PC-3 (cell line): ENCODE results near the gene PCNX2. TPM values are rescaled to one million over a fixed set of nuclear protein-coding genes. Genes with fewer than 3 reads are reported as not detected.

ENCODE experiments used
- ATAC-seq: fragments of 200-7000 bp; cut with Tn5 transposase; 2 replicates; pipeline ENCODE4 v1.9.1; 2020; ENCODE audit warnings: mild to moderate bottlenecking, moderate library complexity
- BruUV-seq: library from RNA; stranded (reverse); fragments of 400-500 nt; replicated peaks from 2 replicates; lab custom pipeline; 2021; lab: Mats Ljungman, UMichigan
- CTCF ChIA-PET: fragments of 300-600 bp; sonication (Branson Sonifier 250); formaldehyde crosslinking; loops from one replicate; lab custom pipeline; 2022; ENCODE audit warnings: antibody characterized with exemption; lab: Charles Lee
- POLR2A ChIA-PET: fragments of 300-600 bp; sonication (Branson Sonifier 250); formaldehyde crosslinking; loops from one replicate; lab custom pipeline; 2022; ENCODE audit warnings: antibody characterized with exemption; ENCODE audit not compliant: unreplicated experiment; lab: Charles Lee
- DNase-seq: peaks from one replicate; pipeline ENCODE4 v3.0.0-alpha.2; 2015
- H2AFZ ChIP-seq: fragments of 300-600 bp; sonication (generic); 2 replicates; pipeline ENCODE4 v1.6.0; 2016; ENCODE audit warnings: antibody characterized with exemption, low read length
- H3F3A ChIP-seq: fragments of 300-600 bp; sonication (generic); one replicate; pipeline ENCODE4 v1.6.0; 2017; ENCODE audit warnings: antibody characterized with exemption, low read length, control low read depth, mild to moderate bottlenecking; ENCODE audit not compliant: unreplicated experiment
- H3K27ac ChIP-seq: fragments of 300-600 bp; sonication (generic); 2 replicates; pipeline ENCODE4 v1.5.1; 2016; ENCODE audit warnings: mild to moderate bottlenecking, low read length
- H3K27me3 ChIP-seq: fragments of 300-600 bp; sonication (generic); 2 replicates; pipeline ENCODE4 v1.6.1; 2016; ENCODE audit warnings: low read length, mixed read lengths
- H3K36me3 ChIP-seq: fragments of 300-600 bp; sonication (generic); 2 replicates; pipeline ENCODE4 v1.6.1; 2016; ENCODE audit warnings: low read depth, mixed run types, low read length, mixed read lengths
- H3K4me1 ChIP-seq: fragments of 300-600 bp; sonication (generic); 2 replicates; pipeline ENCODE4 v1.5.1; 2016; ENCODE audit warnings: low read length; ENCODE audit not compliant: insufficient read depth
- H3K4me2 ChIP-seq: fragments of 300-600 bp; sonication (generic); 2 replicates; pipeline ENCODE4 v1.6.0; 2016; ENCODE audit warnings: low read length
- H3K4me3 ChIP-seq: fragments of 300-600 bp; sonication (generic); 2 replicates; pipeline ENCODE4 v1.5.1; 2016; ENCODE audit warnings: mild to moderate bottlenecking, low read length, mixed read lengths
- H3K79me2 ChIP-seq: fragments of 300-600 bp; sonication (generic); 2 replicates; pipeline ENCODE4 v1.6.1; 2017; ENCODE audit warnings: low read length, mixed read lengths
- H3K9ac ChIP-seq: fragments of 300-600 bp; sonication (generic); 2 replicates; pipeline ENCODE4 v1.6.0; 2016; ENCODE audit warnings: mild to moderate bottlenecking, low read length
- H3K9me2 ChIP-seq: fragments of 300-600 bp; sonication (generic); replicated peaks from 2 replicates; pipeline ENCODE4 v1.6.1; 2016; ENCODE audit warnings: mixed run types, low read length, mixed read lengths
- H3K9me3 ChIP-seq: fragments of 300-600 bp; sonication (generic); 2 replicates; pipeline ENCODE4 v1.6.1; 2016; ENCODE audit warnings: low read length, mixed read lengths
- H4K20me1 ChIP-seq: fragments of 300-600 bp; sonication (generic); 2 replicates; pipeline ENCODE4 v1.6.1; 2016; ENCODE audit warnings: low read length, mixed read lengths
- EZH2 ChIP-seq: fragments of 300-600 bp; sonication (generic); IDR thresholded peaks from one replicate; pipeline ENCODE4 v1.6.1; 2017; ENCODE audit warnings: antibody characterized with exemption, mild to moderate bottlenecking, low read length; ENCODE audit not compliant: unreplicated experiment
- EZH2phosphoT487 ChIP-seq: fragments of 300-600 bp; sonication (generic); IDR thresholded peaks from 2 replicates; pipeline ENCODE4 v1.6.1; 2018; ENCODE audit warnings: mild to moderate bottlenecking, antibody characterized with exemption, low read length, borderline replicate concordance
- intact Hi-C: fragments of 100-400 bp; cut with micrococcal nuclease; formaldehyde crosslinking; loops from 2 replicates; pipeline ENCODE4 v1.9.0; 2023
- total RNA-seq: library from RNA; depleted of rRNA; stranded (reverse); fragments of >200 nt; gene quantifications from 2 replicates; pipeline ENCODE4 v1.2.3, GENCODE V29; 2014
- TF ChIP-seq, protein P1 (sequence below): fragments of 300-600 bp; sonication (generic); conservative IDR thresholded peaks from 2 replicates; pipeline ENCODE4 v1.5.1; 2017; ENCODE audit warnings: antibody characterized with exemption, low read depth, mild to moderate bottlenecking, low read length

The PCNX2 gene
- total RNA-seq, 1 experiment from 2014 or later: 17.3 TPM

- H3K9ac ChIP-seq: no peak overlapping the region
- H3K79me2 ChIP-seq: peaks cover 73% of the 10 kb centered on the region
- peaks cover 13% of the 10 kb centered on the region; the same call in 1 of the 2 replicates for H4K20me1 ChIP-seq
- ChIA-PET CTCF (no interaction called here), POLR2A (no interaction called here)
- H3K4me3 ChIP-seq: no peak overlapping the region
- TF ChIP-seq EZH2phosphoT487: no peak
- TF ChIP-seq EZH2: no peak
- DNase-seq (no peak), ATAC-seq (no peak)
- BruUV-seq: no TSS peak
- no peak overlapping the region for H3K4me2 ChIP-seq
- no peaks in the 10 kb centered on the region for H3K9me2 ChIP-seq
- H3K4me1 ChIP-seq: peaks cover 30% of the 10 kb centered on the region
- no peak overlapping the region for H2AFZ ChIP-seq
- no peaks in the 10 kb centered on the region for H3F3A ChIP-seq
- intact Hi-C loops: no loop called here
- H3K27me3 ChIP-seq: no peaks in the 10 kb centered on the region
- no peak overlapping the region for H3K27ac ChIP-seq
- no peaks in the 10 kb centered on the region for H3K9me3 ChIP-seq
- peaks cover 17% of the 10 kb centered on the region; the same call in 1 of the 2 replicates for H3K36me3 ChIP-seq
Measured at GRCh38 chr1:233290396-233291034, 5.0 kb downstream of the PCNX2 start.

DNA sequence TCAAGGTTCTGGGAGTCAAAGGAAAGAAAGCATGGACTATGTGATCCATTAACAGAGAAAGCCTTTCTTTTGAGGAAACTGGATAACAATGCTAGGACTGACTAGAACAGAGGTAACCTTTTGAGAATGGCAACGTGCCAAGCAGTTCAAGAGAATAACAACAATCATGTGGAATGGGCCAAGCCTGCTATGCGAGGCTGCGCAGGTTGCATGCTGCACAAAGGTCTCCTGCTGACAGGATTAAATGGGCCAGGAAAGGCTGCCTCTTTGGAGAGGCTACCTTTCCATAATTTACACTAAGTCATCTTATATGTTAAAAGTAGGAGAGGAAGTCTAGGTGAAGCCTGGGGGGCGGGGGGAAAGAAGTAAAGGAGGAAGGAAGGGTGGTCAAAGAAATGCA is 5.8 kb downstream of the PCNX2 start:
- BruUV-seq: no TSS peak
- no peaks in the 10 kb centered on the region for H3K9me2 ChIP-seq
- TF ChIP-seq, protein P1, sequence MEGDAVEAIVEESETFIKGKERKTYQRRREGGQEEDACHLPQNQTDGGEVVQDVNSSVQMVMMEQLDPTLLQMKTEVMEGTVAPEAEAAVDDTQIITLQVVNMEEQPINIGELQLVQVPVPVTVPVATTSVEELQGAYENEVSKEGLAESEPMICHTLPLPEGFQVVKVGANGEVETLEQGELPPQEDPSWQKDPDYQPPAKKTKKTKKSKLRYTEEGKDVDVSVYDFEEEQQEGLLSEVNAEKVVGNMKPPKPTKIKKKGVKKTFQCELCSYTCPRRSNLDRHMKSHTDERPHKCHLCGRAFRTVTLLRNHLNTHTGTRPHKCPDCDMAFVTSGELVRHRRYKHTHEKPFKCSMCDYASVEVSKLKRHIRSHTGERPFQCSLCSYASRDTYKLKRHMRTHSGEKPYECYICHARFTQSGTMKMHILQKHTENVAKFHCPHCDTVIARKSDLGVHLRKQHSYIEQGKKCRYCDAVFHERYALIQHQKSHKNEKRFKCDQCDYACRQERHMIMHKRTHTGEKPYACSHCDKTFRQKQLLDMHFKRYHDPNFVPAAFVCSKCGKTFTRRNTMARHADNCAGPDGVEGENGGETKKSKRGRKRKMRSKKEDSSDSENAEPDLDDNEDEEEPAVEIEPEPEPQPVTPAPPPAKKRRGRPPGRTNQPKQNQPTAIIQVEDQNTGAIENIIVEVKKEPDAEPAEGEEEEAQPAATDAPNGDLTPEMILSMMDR: no peak
- TF ChIP-seq EZH2phosphoT487 (no peak), EZH2 (no peak)

DNA sequence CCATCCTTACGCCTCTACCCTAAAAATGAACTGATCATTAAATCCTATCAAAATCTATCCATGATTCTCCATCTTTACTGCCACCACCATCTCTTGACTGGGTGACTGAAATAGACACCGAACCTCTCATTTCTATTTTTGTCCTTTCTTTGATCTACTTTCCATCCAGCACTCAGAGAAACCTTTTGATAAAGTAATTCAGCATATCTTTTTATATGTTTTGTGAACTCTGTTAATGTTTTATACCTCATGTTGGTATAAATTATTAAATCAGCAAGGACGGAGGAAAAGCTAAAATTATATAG is 13.0 kb downstream of the PCNX2 start:
- ChIA-PET POLR2A (no interaction called here), CTCF (no interaction called here)
- Histone ChIP-seq H3K9me2 (no peaks in the 10 kb centered on the region), H3K9ac (no peak overlapping the region), H2AFZ (no peak overlapping the region), H3K4me3 (no peak overlapping the region), H3K27ac (no peak overlapping the region), H4K20me1 (0 out of 2 replicates have a peak, but pooled peaks cover 8% of the 10 kb centered on the region), H3K4me2 (no peak overlapping the region), H3F3A (no peaks in the 10 kb centered on the region), H3K27me3 (no peaks in the 10 kb centered on the region), H3K4me1 (no peaks in the 10 kb centered on the region), H3K9me3 (no peaks in the 10 kb centered on the region), H3K36me3 (0 out of 2 replicates have a peak, but pooled peaks cover 8% of the 10 kb centered on the region), H3K79me2 (peaks cover 32% of the 10 kb centered on the region)
- BruUV-seq: no TSS peak
- DNase-seq: no peak
- no peak for ATAC-seq
- TF ChIP-seq EZH2phosphoT487: no peak
- no peak for TF ChIP-seq EZH2
- TF ChIP-seq, protein P1: no peak
- intact Hi-C loops: no loop called here

More for the DNA sequence above, 5.8 kb downstream of the PCNX2 start:
- Histone ChIP-seq H3K9me3 (no peaks in the 10 kb centered on the region), H3K36me3 (peaks cover 17% of the 10 kb centered on the region; the same call in 1 of the 2 replicates), H3K27me3 (no peaks in the 10 kb centered on the region), H3K79me2 (peaks cover 70% of the 10 kb centered on the region), H3K9ac (no peak overlapping the region), H3K4me1 (peaks cover 29% of the 10 kb centered on the region), H3K27ac (no peak overlapping the region), H3F3A (no peaks in the 10 kb centered on the region), H3K4me3 (no peak overlapping the region), H3K4me2 (no peak overlapping the region), H2AFZ (no peak overlapping the region), H4K20me1 (peaks cover 13% of the 10 kb centered on the region; the same call in 1 of the 2 replicates)
- DNase-seq (no peak), ATAC-seq (no peak)
- intact Hi-C loops: no loop called here
- CTCF ChIA-PET: no interaction called here
- POLR2A ChIA-PET: no interaction called here
